Measurements from ENCODE around the gene VAMP2. TPM values are rescaled to one million over a fixed set of nuclear protein-coding genes. Genes with fewer than 3 reads are reported as not detected.

Gene VAMP2
- total RNA-seq, 1 experiment from 2014 or later: 35.1 TPM

DNA sequence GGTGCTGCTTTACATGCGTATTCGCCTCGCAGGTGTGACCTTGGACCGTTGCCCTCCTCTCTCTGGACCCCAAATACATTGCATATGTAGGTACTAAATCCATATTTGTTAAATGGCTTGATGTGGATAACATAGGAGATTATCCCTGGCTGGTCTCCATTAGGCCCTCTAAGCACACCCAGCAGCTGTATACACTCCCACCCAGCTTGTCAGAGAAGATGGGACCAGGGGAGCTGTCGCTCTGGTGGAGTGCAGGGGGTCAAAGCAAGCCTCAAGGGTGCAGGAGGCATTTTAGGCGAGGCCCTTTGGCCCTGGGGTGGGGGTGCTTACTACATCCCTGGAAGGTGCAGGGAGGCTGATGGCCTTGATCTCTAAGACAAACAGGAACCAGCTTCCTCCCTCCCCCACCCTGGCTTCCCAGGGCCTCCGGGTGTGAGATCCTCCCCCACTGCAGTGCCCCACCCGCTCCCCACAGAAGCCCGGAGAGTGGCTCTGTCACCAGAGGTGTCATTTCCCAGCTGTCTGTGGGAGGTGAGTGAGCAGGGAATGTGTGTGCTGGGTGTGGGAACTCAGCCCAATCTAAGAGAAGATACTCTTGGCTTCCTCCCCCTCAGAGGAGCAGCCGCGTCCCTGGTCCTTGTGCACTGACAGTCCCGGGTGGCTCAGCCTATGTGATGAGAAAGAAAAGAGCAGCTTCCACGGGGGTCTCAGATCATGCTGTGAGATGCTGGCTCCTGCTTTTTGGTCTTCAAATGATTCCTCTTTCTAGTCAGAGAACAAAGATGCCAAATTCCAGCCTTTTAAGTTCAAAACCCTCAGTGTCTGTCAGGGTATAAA lies 1.4 kb upstream of the VAMP2 start:
- Histone ChIP-seq H3K4me3 (no peak overlapping the region), H3K9me3 (ENCODE audit: insufficient read depth, low read depth) (no peaks in the 10 kb centered on the region), H3K9me2 (ENCODE audit: insufficient read depth) (no peaks in the 10 kb centered on the region), H3K27ac (no peak overlapping the region), H3F3A (ENCODE audit: insufficient read depth, low read depth) (peaks cover 9% of the 10 kb centered on the region; the same call in 1 of the 2 replicates), H3K4me1 (replicated peaks; ENCODE audit: insufficient read depth) (peaks cover 8% of the 10 kb centered on the region; the same call in 1 of the 2 replicates), H3K36me3 (ENCODE audit: low read depth) (no peaks in the 10 kb centered on the region), H3K79me2 (ENCODE audit: low read depth) (peaks cover 10% of the 10 kb centered on the region; the same call in 1 of the 2 replicates), H3K27me3 (ENCODE audit: insufficient read depth, low read depth) (no peaks in the 10 kb centered on the region), H3K4me2 (peak overlapping the region; percentile 31; the same call in 1 of the 2 replicates), H2AFZ (no peak overlapping the region), H4K20me1 (ENCODE audit: insufficient read depth) (no peaks in the 10 kb centered on the region)
- TF ChIP-seq EZH2 (IDR thresholded peaks at IDR 0.05; ENCODE audit: low read depth): no peak
- POLR2A ChIA-PET (ENCODE audit: unreplicated experiment): interaction anchor here (0.6 to 1.3 kb wide), 2 partner anchors 9 to 617 kb away, joined by 4 to 21 read pairs; no protein-coding TSS in a partner anchor
- intact Hi-C loops (cut with micrococcal nuclease; ENCODE audit: unreplicated experiment): loop anchor here (1.0 kb wide), 1 partner anchor 9 kb away; no protein-coding TSS in a partner anchor
- DNase-seq: peak in 1 of 2 experiments; percentile 48
- CTCF ChIA-PET: interaction anchor here (0.6 to 0.7 kb wide), 3 partner anchors 497 to 725 kb away, joined by 3 to 11 read pairs (median 8); no protein-coding TSS in a partner anchor
- no TSS peak for BruUV-seq (replicated peaks)

DNA sequence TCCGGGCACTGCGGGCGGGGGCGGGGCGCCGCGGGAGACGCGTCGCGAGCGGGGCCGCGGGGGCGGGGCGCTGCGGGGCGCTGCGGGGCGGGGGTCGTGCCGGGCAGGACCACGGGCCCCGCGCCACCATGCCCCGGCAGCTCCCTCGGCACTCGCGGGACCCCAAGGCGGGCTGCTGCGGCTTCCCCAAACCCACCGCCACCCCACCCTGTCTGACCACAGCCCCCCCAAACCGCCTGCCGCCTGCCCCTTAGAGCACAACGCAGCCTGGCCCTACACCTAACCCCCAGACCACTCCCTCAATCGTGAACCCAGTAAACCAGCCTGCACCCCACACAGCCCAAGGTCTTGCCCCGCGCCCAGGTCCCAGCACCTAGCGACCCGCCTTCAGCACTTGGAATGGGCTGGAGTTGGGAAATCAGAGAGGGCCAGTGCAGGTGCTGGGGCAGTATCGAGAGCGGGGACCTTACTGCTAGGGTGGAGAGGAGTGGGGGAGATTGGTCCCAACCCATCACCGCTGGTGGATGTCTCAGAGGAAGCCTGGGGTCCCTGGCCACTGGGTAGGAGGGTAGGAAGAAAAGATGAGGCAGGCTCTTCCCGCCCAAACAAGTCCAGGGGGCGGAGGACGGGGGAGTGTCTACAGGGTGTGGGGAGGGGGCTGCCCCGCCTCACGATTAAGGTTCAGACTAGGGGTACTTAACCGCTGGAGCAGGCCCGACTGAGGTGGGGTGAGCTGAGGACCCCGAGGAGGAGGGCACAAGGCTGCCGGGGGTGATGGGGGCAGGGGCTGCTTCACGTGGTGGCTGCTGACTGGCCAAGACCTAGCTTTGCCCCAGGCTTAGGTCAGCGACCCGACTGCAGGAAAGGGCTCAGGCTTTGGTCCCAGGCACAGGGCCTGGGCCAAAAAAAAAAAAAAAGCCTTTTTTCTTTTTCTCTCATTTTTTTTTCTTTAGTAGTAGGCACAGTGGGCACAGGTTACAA lies 539 bp upstream of the VAMP2 start:
- Histone ChIP-seq H3K4me2 (peak overlapping the region; percentile 66), H3K79me2 (ENCODE audit: low read depth) (peaks cover 10% of the 10 kb centered on the region; the same call in 1 of the 2 replicates), H3K27ac (no peak overlapping the region), H3F3A (ENCODE audit: insufficient read depth, low read depth) (peaks cover 13% of the 10 kb centered on the region; the same call in 1 of the 2 replicates), H3K4me3 (peak overlapping the region; percentile 75; the same call in 1 of the 2 replicates), H3K27me3 (ENCODE audit: insufficient read depth, low read depth) (no peaks in the 10 kb centered on the region), H3K36me3 (ENCODE audit: low read depth) (no peaks in the 10 kb centered on the region), H3K9me2 (ENCODE audit: insufficient read depth) (no peaks in the 10 kb centered on the region), H3K9me3 (ENCODE audit: insufficient read depth, low read depth) (no peaks in the 10 kb centered on the region), H2AFZ (peak overlapping the region; percentile 75; the same call in 1 of the 2 replicates), H4K20me1 (ENCODE audit: insufficient read depth) (no peaks in the 10 kb centered on the region), H3K4me1 (replicated peaks; ENCODE audit: insufficient read depth) (peaks cover 8% of the 10 kb centered on the region; the same call in 1 of the 2 replicates)
- CTCF ChIA-PET: interaction anchor here (0.7 kb wide), 2 partner anchors 496 to 725 kb away, joined by 3 to 11 read pairs; no protein-coding TSS in a partner anchor
- no TSS peak for BruUV-seq (replicated peaks)
- intact Hi-C loops (cut with micrococcal nuclease; ENCODE audit: unreplicated experiment): no loop called here
- POLR2A ChIA-PET (ENCODE audit: unreplicated experiment): interaction anchor here (0.6 to 1.3 kb wide), 3 partner anchors 10 to 618 kb away, joined by 3 to 21 read pairs (median 4); no protein-coding TSS in a partner anchor
- TF ChIP-seq CTCF (conservative IDR thresholded peaks at IDR 0.05) (no peak), EZH2 (IDR thresholded peaks at IDR 0.05; ENCODE audit: low read depth) (no peak)
- no peak for DNase-seq

DNA sequence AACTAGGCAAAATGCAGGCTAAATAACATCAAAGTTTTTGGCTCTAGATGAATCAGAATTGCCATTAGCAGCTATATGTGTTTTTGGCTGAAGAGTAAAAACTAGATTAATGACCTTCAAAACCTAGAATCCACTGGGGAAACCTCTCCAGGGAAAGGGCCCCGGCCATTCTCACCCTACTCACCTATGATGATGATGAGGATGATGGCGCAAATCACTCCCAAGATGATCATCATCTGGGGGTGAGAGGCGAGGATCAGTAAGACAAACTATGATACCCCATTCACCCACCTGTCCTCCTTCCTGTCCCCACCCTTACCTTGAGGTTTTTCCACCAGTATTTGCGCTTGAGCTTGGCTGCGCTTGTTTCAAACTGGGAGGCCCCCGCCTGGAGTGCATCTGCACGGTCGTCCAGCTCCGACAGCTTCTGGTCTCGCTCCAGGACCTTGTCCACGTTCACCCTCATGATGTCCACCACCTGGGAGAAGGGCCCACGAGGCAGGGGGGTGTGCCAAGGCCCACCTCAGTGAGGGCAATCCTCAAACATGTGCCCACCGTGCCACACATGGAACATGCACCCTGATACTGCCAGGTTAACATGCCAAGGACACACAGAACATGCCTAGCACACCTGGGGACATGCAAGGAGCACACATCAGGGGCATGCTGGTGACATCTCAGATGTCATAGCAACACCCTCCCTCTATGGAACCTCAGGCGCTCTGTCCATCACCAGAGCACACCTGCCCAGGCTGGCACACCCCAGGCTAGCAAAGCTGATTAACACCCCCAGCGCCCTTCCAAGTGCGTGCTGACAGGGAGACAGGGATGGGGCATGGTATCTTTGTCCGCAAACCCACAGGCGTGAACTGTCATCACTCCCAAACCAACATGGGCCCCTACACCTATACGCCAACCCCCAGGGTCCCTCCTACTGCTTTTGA lies 1.2 kb downstream of the VAMP2 start:
- TSS peak; percentile 60 for BruUV-seq (replicated peaks)
- H4K20me1 ChIP-seq (ENCODE audit: insufficient read depth): no peaks in the 10 kb centered on the region
- H3K4me1 ChIP-seq (replicated peaks; ENCODE audit: insufficient read depth): peaks cover 8% of the 10 kb centered on the region; the same call in 1 of the 2 replicates
- ChIA-PET POLR2A (ENCODE audit: unreplicated experiment) (no interaction called here), CTCF (interaction anchor here (0.6 kb wide), 2 partner anchors 25 to 37 kb away, joined by 3 to 21 read pairs; no protein-coding TSS in a partner anchor)
- H3K27ac ChIP-seq: no peak overlapping the region
- no peak overlapping the region for H2AFZ ChIP-seq
- no peaks in the 10 kb centered on the region for H3K9me2 ChIP-seq (ENCODE audit: insufficient read depth)
- no peak for TF ChIP-seq CTCF (conservative IDR thresholded peaks at IDR 0.05)
- no peak for TF ChIP-seq EZH2 (IDR thresholded peaks at IDR 0.05; ENCODE audit: low read depth)
- H3K4me3 ChIP-seq: peak overlapping the region; percentile 75
- H3K36me3 ChIP-seq (ENCODE audit: low read depth): no peaks in the 10 kb centered on the region
- no peaks in the 10 kb centered on the region for H3K9me3 ChIP-seq (ENCODE audit: insufficient read depth, low read depth)
- H3F3A ChIP-seq (ENCODE audit: insufficient read depth, low read depth): peaks cover 16% of the 10 kb centered on the region; the same call in 1 of the 2 replicates
- H3K4me2 ChIP-seq: peak overlapping the region; percentile 89
- intact Hi-C loops (cut with micrococcal nuclease; ENCODE audit: unreplicated experiment): no loop called here
- H3K79me2 ChIP-seq (ENCODE audit: low read depth): peaks cover 10% of the 10 kb centered on the region; the same call in 1 of the 2 replicates
- no peak for DNase-seq
- H3K27me3 ChIP-seq (ENCODE audit: insufficient read depth, low read depth): no peaks in the 10 kb centered on the region

All from PC-9 (cell line).